HepG2 (cell line): ENCODE measurements around the gene MBTD1. TPM values are rescaled to one million over a fixed set of nuclear protein-coding genes. Genes with fewer than 3 reads are reported as not detected.

Experiments used
- AHR ChIP-seq: IDR thresholded peaks from 2 replicates; pipeline ENCODE4 v1.6.1; 2018; ENCODE audit warnings: missing genetic modification reagents, missing compliant biosample characterization
- ATM ChIP-seq: fragments of 450-650 bp; IDR thresholded peaks from 2 replicates; pipeline ENCODE4 v1.7.1; 2017; ENCODE audit warnings: mild to moderate bottlenecking, borderline replicate concordance
- ATRX ChIP-seq: sonication (generic); formaldehyde crosslinking; IDR thresholded peaks from 2 replicates; pipeline ENCODE4 v1.4.0; 2020; ENCODE audit warnings: missing genetic modification reagents, borderline replicate concordance
- CEBPG ChIP-seq: IDR thresholded peaks from 2 replicates; pipeline ENCODE4 v1.6.1; 2016
- CHCHD3 ChIP-seq: sonication (generic); formaldehyde crosslinking; IDR thresholded peaks from 2 replicates; pipeline ENCODE4 v1.8.0; 2022; ENCODE audit warnings: mild to moderate bottlenecking, missing genetic modification reagents, moderate library complexity
- KDM5B ChIP-seq: sonication (generic); formaldehyde crosslinking; IDR thresholded peaks from 2 replicates; pipeline ENCODE4 v1.4.0; 2020; ENCODE audit warnings: missing genetic modification reagents, mild to moderate bottlenecking, borderline replicate concordance
- MAZ ChIP-seq, 2 experiments: sonication (generic) in 1 of 2; formaldehyde crosslinking in 1 of 2; IDR thresholded peaks; 2 replicates each; pipeline versions ENCODE4 v1.5.0 to v1.6.1; 2012 to 2020; ENCODE audit warnings: low read depth in 2 of 2, mild to moderate bottlenecking in 2 of 2, borderline replicate concordance in 1 of 2, improper control_type of control experiment in 1 of 2, low read length in 1 of 2, missing genetic modification reagents in 1 of 2, moderate library complexity in 1 of 2
- MIER3 ChIP-seq: IDR thresholded peaks from 2 replicates; pipeline ENCODE4 v1.6.1; 2016; ENCODE audit warnings: missing compliant biosample characterization, borderline replicate concordance
- PRPF4 ChIP-seq: fragments of 200-400 bp; formaldehyde crosslinking; IDR thresholded peaks from 2 replicates; pipeline ENCODE4 v1.6.1; 2016; ENCODE audit warnings: low read length, low read depth; ENCODE audit not compliant: poor library complexity, severe bottlenecking
- RFXANK ChIP-seq: IDR thresholded peaks from 2 replicates; pipeline ENCODE4 v1.6.1; 2016
- SP2 ChIP-seq: sonication (generic); formaldehyde crosslinking; IDR thresholded peaks from 2 replicates; pipeline ENCODE4 v1.5.1; 2020; ENCODE audit warnings: mild to moderate bottlenecking, missing genetic modification reagents
- SYNCRIP ChIP-seq: fragments of 200-400 bp; formaldehyde crosslinking; IDR thresholded peaks from 2 replicates; pipeline ENCODE4 v1.6.1; 2018; ENCODE audit warnings: mild to moderate bottlenecking, low read depth, low read length; ENCODE audit not compliant: insufficient read depth
- ZBTB1 ChIP-seq: sonication (generic); formaldehyde crosslinking; IDR thresholded peaks from 2 replicates; pipeline ENCODE4 v1.4.0; 2020; ENCODE audit warnings: missing genetic modification reagents, borderline replicate concordance
- ZKSCAN8 ChIP-seq: IDR thresholded peaks from 2 replicates; pipeline ENCODE4 v1.6.1; 2016; ENCODE audit warnings: borderline replicate concordance, missing genetic modification reagents, missing compliant biosample characterization
- ZNF232 ChIP-seq: sonication (generic); formaldehyde crosslinking; IDR thresholded peaks from 2 replicates; pipeline ENCODE4 v1.4.0; 2020; ENCODE audit warnings: missing genetic modification reagents, borderline replicate concordance
- ZNF256 ChIP-seq: sonication (generic); formaldehyde crosslinking; conservative IDR thresholded peaks from 2 replicates; pipeline ENCODE4 v1.4.0; 2020; ENCODE audit warnings: missing genetic modification reagents
- ZNF30 ChIP-seq: sonication (generic); formaldehyde crosslinking; IDR thresholded peaks from 2 replicates; pipeline ENCODE4 v1.5.0; 2020; ENCODE audit warnings: mild to moderate bottlenecking, missing genetic modification reagents
- ZNF382 ChIP-seq: sonication (generic); formaldehyde crosslinking; IDR thresholded peaks from 2 replicates; pipeline ENCODE4 v1.5.0; 2020; ENCODE audit warnings: missing genetic modification reagents, mild to moderate bottlenecking, borderline replicate concordance
- ZNF530 ChIP-seq: sonication (generic); formaldehyde crosslinking; IDR thresholded peaks from 2 replicates; pipeline ENCODE4 v1.5.0; 2020; ENCODE audit warnings: low read depth, mild to moderate bottlenecking, missing genetic modification reagents
- ZNF563 ChIP-seq: sonication (generic); formaldehyde crosslinking; IDR thresholded peaks from 2 replicates; pipeline ENCODE4 v1.8.0; 2022; ENCODE audit warnings: mild to moderate bottlenecking, moderate library complexity, missing genetic modification reagents
- ZNF615 ChIP-seq: sonication (generic); formaldehyde crosslinking; IDR thresholded peaks from 2 replicates; pipeline ENCODE4 v1.5.0; 2020; ENCODE audit warnings: mild to moderate bottlenecking, missing genetic modification reagents, borderline replicate concordance
- ZNF687 ChIP-seq: sonication (generic); formaldehyde crosslinking; IDR thresholded peaks from 2 replicates; pipeline ENCODE4 v1.5.1; 2020; ENCODE audit warnings: mild to moderate bottlenecking, missing genetic modification reagents, moderate library complexity
- ZNF691 ChIP-seq: sonication (generic); formaldehyde crosslinking; IDR thresholded peaks from 2 replicates; pipeline ENCODE4 v1.4.0; 2020; ENCODE audit warnings: missing genetic modification reagents, low read depth, mild to moderate bottlenecking, borderline replicate concordance
- ZNF7 ChIP-seq: IDR thresholded peaks from 2 replicates; pipeline ENCODE4 v1.6.1; 2016; ENCODE audit warnings: missing biosample characterization, missing genetic modification reagents
- ZNF776 ChIP-seq: sonication (generic); formaldehyde crosslinking; IDR thresholded peaks from 2 replicates; pipeline ENCODE4 v1.4.0; 2020; ENCODE audit warnings: mild to moderate bottlenecking, missing genetic modification reagents
- ZNF782 ChIP-seq: sonication (generic); formaldehyde crosslinking; IDR thresholded peaks from 2 replicates; pipeline ENCODE4 v1.4.0; 2020; ENCODE audit warnings: missing genetic modification reagents, mild to moderate bottlenecking, borderline replicate concordance
- polyA plus RNA-seq, 8 experiments: library from polyadenylated mRNA; depleted of rRNA in 3 of 8; stranded (reverse) in 7 of 8; unstranded in 1 of 8; fragments of >200 nt; fragmentation: Illumina TruSeq in 4 of 8; extraction: Trizol in 4 of 8; gene quantifications; 2 replicates each; pipeline versions ENCODE4 v1.2.1 to v1.2.3, GENCODE V29; 2011 to 2016; ENCODE audit warnings: low read depth in 4 of 8, missing spikeins in 1 of 8, mixed read lengths in 1 of 8; ENCODE audit not compliant: insufficient read depth in 1 of 8
- total RNA-seq, 5 experiments: library from RNA; depleted of rRNA; stranded (reverse); fragments of >200 nt; fragmentation: Illumina TruSeq; extraction: Trizol; gene quantifications; 2 replicates each; pipeline ENCODE4 v1.2.3, GENCODE V29; 2016; ENCODE audit warnings: low read depth in 1 of 5

The MBTD1 gene
- total and polyA plus RNA-seq, 2 of the 13 experiments (the other 11 are each of a cell fraction or from before 2014, with no cell fraction given), result 20.9 TPM

- TF ChIP-seq ZNF691 (CRISPR knock-in tag) (peak; percentile 82), CEBPG (CRISPR knock-in tag) (no peak), ZNF563 (no peak), KDM5B (CRISPR knock-in tag) (no peak), ZNF232 (CRISPR knock-in tag) (peak; percentile 42; the same call in 1 of the 2 replicates), PRPF4 (no peak), ATM (no peak), ZNF615 (CRISPR knock-in tag) (no peak), MIER3 (CRISPR knock-in tag) (no peak; the same call in 1 of the 2 replicates), ZNF256 (no peak), AHR (CRISPR knock-in tag) (peak; percentile 72; the same call in 1 of the 2 replicates), SP2 (CRISPR knock-in tag) (peak; percentile 67), ZNF7 (CRISPR knock-in tag) (0 out of 2 replicates have a peak, but pooled peaks have one; percentile 4), CHCHD3 (CRISPR knock-in tag) (no peak), ZBTB1 (no peak), ZNF530 (CRISPR knock-in tag) (peak; percentile 22; the same call in 1 of the 2 replicates), ZKSCAN8 (CRISPR knock-in tag) (0 out of 2 replicates have a peak, but pooled peaks have one; percentile 45), MAZ (IDR thresholded peaks at IDR 0.05; ENCODE audit: borderline replicate concordance, low read depth, low read length) (peak; percentile 30; the same call in 1 of the 2 replicates), MAZ (CRISPR knock-in tag; IDR thresholded peaks at IDR 0.05; ENCODE audit: low read depth) (peak; percentile 94), ZNF782 (CRISPR knock-in tag) (peak; percentile 80), ZNF687 (peak; percentile 85), ZNF776 (CRISPR knock-in tag) (peak; percentile 94; the same call in 1 of the 2 replicates), RFXANK (peak; percentile 65; the same call in 1 of the 2 replicates), SYNCRIP (no peak), ZNF30 (CRISPR knock-in tag) (0 out of 2 replicates have a peak, but pooled peaks have one; percentile 35), ZNF382 (CRISPR knock-in tag) (no peak), ATRX (CRISPR knock-in tag) (no peak)
These were observed 93.5 kb downstream of the MBTD1 start, which contains the start of gene NME2 (continued) for GRCh38 chr17:51166198-51166986.
